Calu3 (cell line): ENCODE data around the gene FRMD1. TPM values are rescaled to one million over a fixed set of nuclear protein-coding genes. Genes with fewer than 3 reads are reported as not detected.

Experiments
- BruUV-seq: library from RNA; stranded (reverse); fragments of 400-500 nt; replicated peaks from 2 replicates; lab custom pipeline; 2021; lab: Mats Ljungman, UMichigan
- CTCF ChIA-PET: fragments of 300-600 bp; sonication (Branson Sonifier 250); formaldehyde crosslinking; loops from one replicate; lab custom pipeline; 2022; ENCODE audit warnings: antibody characterized with exemption; lab: Charles Lee
- DNase-seq: peaks from one replicate; pipeline ENCODE4 v3.0.0; 2022
- H3K27ac Mint-ChIP-seq: one replicate; pipeline ENCODE4 v1.8.0; 2022; ENCODE audit warnings: mixed read lengths; ENCODE audit not compliant: unreplicated experiment
- H3K27me3 Mint-ChIP-seq: one replicate; pipeline ENCODE4 v1.8.0; 2022; ENCODE audit warnings: mixed read lengths; ENCODE audit not compliant: unreplicated experiment
- H3K36me3 Mint-ChIP-seq: one replicate; pipeline ENCODE4 v1.8.0; 2022; ENCODE audit warnings: mild to moderate bottlenecking, moderate library complexity, mixed read lengths; ENCODE audit not compliant: insufficient read depth, unreplicated experiment
- H3K4me1 Mint-ChIP-seq: one replicate; pipeline ENCODE4 v1.8.0; 2022; ENCODE audit warnings: mild to moderate bottlenecking, low read depth, mixed read lengths; ENCODE audit not compliant: unreplicated experiment
- H3K4me3 Mint-ChIP-seq: one replicate; pipeline ENCODE4 v1.8.0; 2022; ENCODE audit warnings: mild to moderate bottlenecking, low read depth, moderate library complexity, mixed read lengths; ENCODE audit not compliant: unreplicated experiment
- H3K9me3 Mint-ChIP-seq: one replicate; pipeline ENCODE4 v1.8.0; 2022; ENCODE audit warnings: low read depth, mixed read lengths; ENCODE audit not compliant: unreplicated experiment
- intact Hi-C: fragments of 100-400 bp; cut with micrococcal nuclease; formaldehyde crosslinking; loops from one replicate; pipeline ENCODE4 v1.10.0; 2022; ENCODE audit not compliant: unreplicated experiment
- total RNA-seq: library from RNA; stranded (reverse); gene quantifications from 2 replicates; pipeline ENCODE4 v1.2.3, GENCODE V29; 2022
- TF ChIP-seq, protein P1 (sequence below): fragments of 200-600 bp; IDR thresholded peaks from one replicate; pipeline ENCODE4 v1.8.0; 2022; ENCODE audit warnings: antibody characterized with exemption; ENCODE audit not compliant: unreplicated experiment

The FRMD1 gene
- total RNA-seq, 1 experiment from 2014 or later, result not detected

DNA sequence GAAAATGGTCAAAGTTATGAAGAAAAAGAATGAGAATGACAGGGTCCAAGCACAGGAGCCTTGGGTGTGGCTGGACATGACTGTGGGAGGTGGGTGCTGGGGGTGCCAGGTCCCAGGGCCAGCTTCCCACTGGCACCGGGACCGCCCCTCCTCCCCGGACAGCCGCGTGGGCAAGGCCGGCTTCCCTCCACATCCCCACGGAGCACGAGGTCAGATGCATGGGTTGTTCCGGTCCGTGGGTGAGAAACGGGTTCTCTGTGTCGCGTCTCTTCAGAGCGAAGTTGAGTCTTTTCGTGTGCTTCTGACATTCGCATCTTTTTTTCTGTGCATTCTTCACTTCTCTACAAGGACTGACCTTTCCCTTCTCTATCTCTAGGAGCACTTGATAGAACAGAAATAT, 51.5 kb downstream of the FRMD1 start:
- Mint-ChIP-seq H3K9me3 (no peaks in the 10 kb centered on the region), H3K27me3 (no peaks in the 10 kb centered on the region), H3K4me1 (peaks cover 10% of the 10 kb centered on the region), H3K4me3 (no peak overlapping the region), H3K36me3 (peaks cover 10% of the 10 kb centered on the region), H3K27ac (no peak overlapping the region)
- intact Hi-C loops, result no loop called here
- CTCF ChIA-PET, result no interaction called here
- TF ChIP-seq, protein P1, sequence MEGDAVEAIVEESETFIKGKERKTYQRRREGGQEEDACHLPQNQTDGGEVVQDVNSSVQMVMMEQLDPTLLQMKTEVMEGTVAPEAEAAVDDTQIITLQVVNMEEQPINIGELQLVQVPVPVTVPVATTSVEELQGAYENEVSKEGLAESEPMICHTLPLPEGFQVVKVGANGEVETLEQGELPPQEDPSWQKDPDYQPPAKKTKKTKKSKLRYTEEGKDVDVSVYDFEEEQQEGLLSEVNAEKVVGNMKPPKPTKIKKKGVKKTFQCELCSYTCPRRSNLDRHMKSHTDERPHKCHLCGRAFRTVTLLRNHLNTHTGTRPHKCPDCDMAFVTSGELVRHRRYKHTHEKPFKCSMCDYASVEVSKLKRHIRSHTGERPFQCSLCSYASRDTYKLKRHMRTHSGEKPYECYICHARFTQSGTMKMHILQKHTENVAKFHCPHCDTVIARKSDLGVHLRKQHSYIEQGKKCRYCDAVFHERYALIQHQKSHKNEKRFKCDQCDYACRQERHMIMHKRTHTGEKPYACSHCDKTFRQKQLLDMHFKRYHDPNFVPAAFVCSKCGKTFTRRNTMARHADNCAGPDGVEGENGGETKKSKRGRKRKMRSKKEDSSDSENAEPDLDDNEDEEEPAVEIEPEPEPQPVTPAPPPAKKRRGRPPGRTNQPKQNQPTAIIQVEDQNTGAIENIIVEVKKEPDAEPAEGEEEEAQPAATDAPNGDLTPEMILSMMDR, result no peak
- BruUV-seq, result no TSS peak
- DNase-seq, result no peak

DNA sequence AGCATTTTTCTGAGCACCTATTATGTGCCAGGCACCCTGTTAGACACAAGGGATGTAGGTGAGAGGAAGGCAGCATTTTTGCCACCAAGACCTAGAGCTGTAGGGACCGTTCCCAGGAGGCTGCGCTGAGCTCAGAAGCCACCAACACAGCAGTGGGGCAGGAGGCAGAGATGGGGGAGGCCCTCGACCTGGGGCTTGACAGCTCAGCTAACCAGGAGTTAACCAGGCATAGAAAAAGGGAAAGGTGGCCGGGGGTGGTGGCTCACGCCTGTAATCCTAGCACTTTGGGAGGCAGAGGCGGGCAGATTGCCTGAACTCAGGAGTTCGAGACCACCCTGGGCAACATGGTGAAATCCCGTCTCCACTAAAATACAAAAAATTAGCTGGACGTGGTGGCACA, 52.1 kb downstream of the FRMD1 start:
- no TSS peak for BruUV-seq
- intact Hi-C loops, result no loop called here
- TF ChIP-seq, protein P1, result no peak

DNA sequence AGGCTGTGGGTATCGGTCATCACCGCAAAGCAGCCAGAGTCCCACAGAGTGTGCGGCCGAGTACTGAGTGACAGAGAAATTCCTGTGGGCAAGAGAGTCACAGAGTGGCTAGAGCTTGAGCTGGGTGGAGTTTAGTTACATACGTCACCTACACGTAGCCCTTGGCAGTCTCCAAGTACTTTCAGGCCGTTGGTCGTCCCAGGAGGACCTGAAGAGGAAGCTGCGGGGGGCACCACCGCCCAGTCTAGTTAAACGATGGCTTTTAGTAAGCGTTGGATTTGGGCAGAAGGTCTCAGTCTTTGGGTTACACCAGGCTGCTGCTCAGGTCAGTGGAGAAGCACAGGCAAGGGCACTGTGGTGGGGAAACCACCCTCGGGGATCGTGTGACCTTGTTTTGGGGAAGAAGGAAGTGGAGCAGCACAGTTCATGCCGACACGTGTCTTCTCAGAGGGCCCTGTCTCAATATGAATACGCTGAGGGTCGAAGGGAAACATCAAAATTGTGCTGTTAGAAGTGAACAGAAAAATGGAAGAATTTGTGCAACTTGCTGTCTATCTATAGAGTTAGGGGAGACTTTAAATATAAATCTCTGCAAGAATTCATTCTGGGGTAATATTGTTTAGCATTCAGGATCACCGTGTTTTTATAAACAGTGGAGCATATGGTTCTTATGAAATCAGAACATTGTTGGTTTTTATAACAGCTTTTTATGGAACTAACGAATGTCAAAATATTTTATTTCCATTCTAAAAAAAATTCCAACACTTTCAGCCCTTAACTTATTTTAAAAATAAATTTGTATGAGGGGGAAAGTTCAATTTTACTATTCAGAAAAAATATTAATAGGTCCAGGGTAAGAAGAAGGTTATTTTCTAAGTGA, 52.9 kb downstream of the FRMD1 start:
- no peak overlapping the region for H3K4me3 Mint-ChIP-seq
- DNase-seq, result no peak
- H3K4me1 Mint-ChIP-seq, result peaks cover 10% of the 10 kb centered on the region

More for the DNA sequence above, 52.1 kb downstream of the FRMD1 start:
- H3K27me3 Mint-ChIP-seq, result peaks cover 2% of the 10 kb centered on the region
- CTCF ChIA-PET, result no interaction called here
- H3K4me1 Mint-ChIP-seq, result peaks cover 10% of the 10 kb centered on the region
- no peaks in the 10 kb centered on the region for H3K9me3 Mint-ChIP-seq
- no peak for DNase-seq
- peaks cover 10% of the 10 kb centered on the region for H3K36me3 Mint-ChIP-seq
- H3K27ac Mint-ChIP-seq, result no peak overlapping the region
- H3K4me3 Mint-ChIP-seq, result no peak overlapping the region

DNA sequence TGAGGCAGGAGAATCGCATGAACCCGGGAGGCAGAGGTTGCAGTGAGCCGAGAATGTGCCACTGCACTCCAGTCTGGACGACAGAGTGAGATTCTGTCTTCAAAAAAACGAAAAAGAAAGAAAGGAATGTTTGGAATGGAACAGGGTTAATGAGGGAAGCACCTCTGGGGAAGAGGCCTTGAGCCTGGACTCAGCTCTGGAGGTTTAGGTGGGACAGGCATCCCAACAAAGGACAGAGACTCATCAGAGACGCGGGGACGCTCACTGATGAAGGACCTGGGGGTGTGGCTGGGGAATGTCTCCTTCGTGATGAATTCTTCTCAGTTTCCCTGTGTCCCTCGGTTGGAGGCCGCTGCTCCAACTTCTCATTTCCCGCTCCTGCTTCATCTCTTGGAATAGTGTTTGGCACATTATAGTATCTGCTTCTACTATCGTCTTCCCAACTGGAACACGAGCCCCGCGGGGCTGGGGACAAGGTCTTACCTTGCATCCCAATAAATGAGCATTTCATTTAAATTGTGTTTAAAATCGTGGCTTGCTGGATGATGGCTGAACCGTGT, 54.0 kb downstream of the FRMD1 start:
- no peak for DNase-seq
- no peaks in the 10 kb centered on the region for H3K9me3 Mint-ChIP-seq
- no TSS peak for BruUV-seq
- peaks cover 21% of the 10 kb centered on the region for H3K27me3 Mint-ChIP-seq
- intact Hi-C loops, result no loop called here
- peaks cover 10% of the 10 kb centered on the region for H3K4me1 Mint-ChIP-seq
- TF ChIP-seq, protein P1, result no peak
- peak overlapping the region; percentile 77 for H3K27ac Mint-ChIP-seq
- H3K36me3 Mint-ChIP-seq, result peaks cover 10% of the 10 kb centered on the region
- CTCF ChIA-PET, result no interaction called here
- no peak overlapping the region for H3K4me3 Mint-ChIP-seq

More for the DNA sequence above, 52.9 kb downstream of the FRMD1 start:
- TF ChIP-seq, protein P1, result no peak
- peaks cover 10% of the 10 kb centered on the region for H3K27me3 Mint-ChIP-seq
- no peak overlapping the region for H3K27ac Mint-ChIP-seq
- CTCF ChIA-PET, result no interaction called here
- intact Hi-C loops, result no loop called here
- H3K9me3 Mint-ChIP-seq, result no peaks in the 10 kb centered on the region
- H3K36me3 Mint-ChIP-seq, result peaks cover 10% of the 10 kb centered on the region
- no TSS peak for BruUV-seq
